ENCODE measurements around the gene ARID3C.
A peak's percentile ranks its signal among the peaks of the same experiment; 100 is the strongest.

GRCh38 chr9:34665381-34666250 lies 36.8 kb upstream of the ARID3C start:
- TF ChIP-seq, protein P1, sequence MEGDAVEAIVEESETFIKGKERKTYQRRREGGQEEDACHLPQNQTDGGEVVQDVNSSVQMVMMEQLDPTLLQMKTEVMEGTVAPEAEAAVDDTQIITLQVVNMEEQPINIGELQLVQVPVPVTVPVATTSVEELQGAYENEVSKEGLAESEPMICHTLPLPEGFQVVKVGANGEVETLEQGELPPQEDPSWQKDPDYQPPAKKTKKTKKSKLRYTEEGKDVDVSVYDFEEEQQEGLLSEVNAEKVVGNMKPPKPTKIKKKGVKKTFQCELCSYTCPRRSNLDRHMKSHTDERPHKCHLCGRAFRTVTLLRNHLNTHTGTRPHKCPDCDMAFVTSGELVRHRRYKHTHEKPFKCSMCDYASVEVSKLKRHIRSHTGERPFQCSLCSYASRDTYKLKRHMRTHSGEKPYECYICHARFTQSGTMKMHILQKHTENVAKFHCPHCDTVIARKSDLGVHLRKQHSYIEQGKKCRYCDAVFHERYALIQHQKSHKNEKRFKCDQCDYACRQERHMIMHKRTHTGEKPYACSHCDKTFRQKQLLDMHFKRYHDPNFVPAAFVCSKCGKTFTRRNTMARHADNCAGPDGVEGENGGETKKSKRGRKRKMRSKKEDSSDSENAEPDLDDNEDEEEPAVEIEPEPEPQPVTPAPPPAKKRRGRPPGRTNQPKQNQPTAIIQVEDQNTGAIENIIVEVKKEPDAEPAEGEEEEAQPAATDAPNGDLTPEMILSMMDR (IDR thresholded peaks at IDR 0.05) = no peak
- TF ChIP-seq POLR2A (IDR thresholded peaks at IDR 0.05) = peak; percentile 31
